Ectodermal cell (in vitro differentiated cells): ENCODE results near the gene LTB.

Experiments used
- H3K27ac ChIP-seq: 2 replicates; pipeline ENCODE4 v1.7.0; 2013; ENCODE audit warnings: mild to moderate bottlenecking, low read depth, low read length; ENCODE audit not compliant: insufficient read depth, poor library complexity, severe bottlenecking
- H3K27me3 ChIP-seq: 2 replicates; pipeline ENCODE4 v1.7.0; 2013; ENCODE audit warnings: mild to moderate bottlenecking, low read length; ENCODE audit not compliant: insufficient read depth, control insufficient read depth, poor library complexity, severe bottlenecking
- H3K36me3 ChIP-seq: one replicate; pipeline ENCODE4 v1.7.0; 2013; ENCODE audit warnings: low read length; ENCODE audit not compliant: control insufficient read depth, insufficient read depth
- H3K4me1 ChIP-seq: one replicate; pipeline ENCODE4 v1.7.0; 2013; ENCODE audit warnings: low read length; ENCODE audit not compliant: control insufficient read depth, insufficient read depth
- H3K4me3 ChIP-seq: 2 replicates; pipeline ENCODE4 v1.7.0; 2013; ENCODE audit warnings: low read depth, low read length, control low read depth; ENCODE audit not compliant: insufficient read depth
- H3K9me3 ChIP-seq: 2 replicates; pipeline ENCODE4 v1.7.0; 2013; ENCODE audit warnings: mild to moderate bottlenecking, low read length, moderate library complexity; ENCODE audit not compliant: control insufficient read depth
- WGBS, 2 experiments: methylation state at CpG; one replicate each; pipeline ENCODE4 v1.1.7; 2013; ENCODE audit warnings: missing lambda C conversion rate in 2 of 2; 5-methylcytosine and 5-hydroxymethylcytosine counted together

LTB gene

GRCh38 chr6:31575952-31576685, 6.1 kb downstream of the LTB start:
- H3K27ac ChIP-seq = no peak overlapping the region
- no peaks in the 10 kb centered on the region for H3K36me3 ChIP-seq
- H3K27me3 ChIP-seq = peaks cover 7% of the 10 kb centered on the region
- no peaks in the 10 kb centered on the region for H3K9me3 ChIP-seq
- peaks cover 6% of the 10 kb centered on the region for H3K4me1 ChIP-seq
- 88 to 89% methylated on average over 8 of the region's 8 CpGs for WGBS, 2 experiments
- H3K4me3 ChIP-seq = no peak overlapping the region

DNA sequence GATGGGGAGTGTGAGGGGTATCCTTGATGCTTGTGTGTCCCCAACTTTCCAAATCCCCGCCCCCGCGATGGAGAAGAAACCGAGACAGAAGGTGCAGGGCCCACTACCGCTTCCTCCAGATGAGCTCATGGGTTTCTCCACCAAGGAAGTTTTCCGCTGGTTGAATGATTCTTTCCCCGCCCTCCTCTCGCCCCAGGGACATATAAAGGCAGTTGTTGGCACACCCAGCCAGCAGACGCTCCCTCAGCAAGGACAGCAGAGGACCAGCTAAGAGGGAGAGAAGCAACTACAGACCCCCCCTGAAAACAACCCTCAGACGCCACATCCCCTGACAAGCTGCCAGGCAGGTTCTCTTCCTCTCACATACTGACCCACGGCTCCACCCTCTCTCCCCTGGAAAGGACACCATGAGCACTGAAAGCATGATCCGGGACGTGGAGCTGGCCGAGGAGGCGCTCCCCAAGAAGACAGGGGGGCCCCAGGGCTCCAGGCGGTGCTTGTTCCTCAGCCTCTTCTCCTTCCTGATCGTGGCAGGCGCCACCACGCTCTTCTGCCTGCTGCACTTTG, 6.8 kb downstream of the LTB start, which contains the start of gene TNF:
TNF (plus strand) TSS at position 231 of the 567 bp plus-strand sequence; CDS start at position 408, 177 bp downstream.
- H3K36me3 ChIP-seq = no peaks in the 10 kb centered on the region
- peaks cover 4% of the 10 kb centered on the region for H3K4me1 ChIP-seq
- no peak within 1 kb of the TSS for H3K27ac ChIP-seq
- H3K9me3 ChIP-seq = no peaks in the 10 kb centered on the region
- 91% methylated on average over 19 of the region's 19 CpGs for WGBS, 2 experiments
- H3K27me3 ChIP-seq = peaks cover 4% of the 10 kb centered on the region
- H3K4me3 ChIP-seq = no peak within 1 kb of the TSS

GRCh38 chr6:31574106-31575061, 7.8 kb downstream of the LTB start:
- Histone ChIP-seq H3K27ac (no peak overlapping the region), H3K4me1 (no peaks in the 10 kb centered on the region), H3K9me3 (no peaks in the 10 kb centered on the region), H3K4me3 (no peak overlapping the region), H3K27me3 (no peaks in the 10 kb centered on the region), H3K36me3 (no peaks in the 10 kb centered on the region)
- WGBS, 2 experiments = 89 to 91% methylated on average over 14 of the region's 14 CpGs

DNA sequence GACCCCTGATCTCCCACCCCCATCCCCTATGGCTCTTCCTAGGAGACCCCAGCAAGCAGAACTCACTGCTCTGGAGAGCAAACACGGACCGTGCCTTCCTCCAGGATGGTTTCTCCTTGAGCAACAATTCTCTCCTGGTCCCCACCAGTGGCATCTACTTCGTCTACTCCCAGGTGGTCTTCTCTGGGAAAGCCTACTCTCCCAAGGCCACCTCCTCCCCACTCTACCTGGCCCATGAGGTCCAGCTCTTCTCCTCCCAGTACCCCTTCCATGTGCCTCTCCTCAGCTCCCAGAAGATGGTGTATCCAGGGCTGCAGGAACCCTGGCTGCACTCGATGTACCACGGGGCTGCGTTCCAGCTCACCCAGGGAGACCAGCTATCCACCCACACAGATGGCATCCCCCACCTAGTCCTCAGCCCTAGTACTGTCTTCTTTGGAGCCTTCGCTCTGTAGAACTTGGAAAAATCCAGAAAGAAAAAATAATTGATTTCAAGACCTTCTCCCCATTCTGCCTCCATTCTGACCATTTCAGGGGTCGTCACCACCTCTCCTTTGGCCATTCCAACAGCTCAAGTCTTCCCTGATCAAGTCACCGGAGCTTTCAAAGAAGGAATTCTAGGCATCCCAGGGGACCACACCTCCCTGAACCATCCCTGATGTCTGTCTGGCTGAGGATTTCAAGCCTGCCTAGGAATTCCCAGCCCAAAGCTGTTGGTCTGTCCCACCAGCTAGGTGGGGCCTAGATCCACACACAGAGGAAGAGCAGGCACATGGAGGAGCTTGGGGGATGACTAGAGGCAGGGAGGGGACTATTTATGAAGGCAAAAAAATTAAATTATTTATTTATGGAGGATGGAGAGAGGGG, 8.8 kb downstream of the LTB start:
- Histone ChIP-seq H3K36me3 (no peaks in the 10 kb centered on the region), H3K4me1 (no peaks in the 10 kb centered on the region), H3K4me3 (no peak overlapping the region), H3K27ac (no peak overlapping the region), H3K9me3 (no peaks in the 10 kb centered on the region), H3K27me3 (no peaks in the 10 kb centered on the region)
- 90 to 94% methylated on average over 9 of the region's 9 CpGs for WGBS, 2 experiments

DNA sequence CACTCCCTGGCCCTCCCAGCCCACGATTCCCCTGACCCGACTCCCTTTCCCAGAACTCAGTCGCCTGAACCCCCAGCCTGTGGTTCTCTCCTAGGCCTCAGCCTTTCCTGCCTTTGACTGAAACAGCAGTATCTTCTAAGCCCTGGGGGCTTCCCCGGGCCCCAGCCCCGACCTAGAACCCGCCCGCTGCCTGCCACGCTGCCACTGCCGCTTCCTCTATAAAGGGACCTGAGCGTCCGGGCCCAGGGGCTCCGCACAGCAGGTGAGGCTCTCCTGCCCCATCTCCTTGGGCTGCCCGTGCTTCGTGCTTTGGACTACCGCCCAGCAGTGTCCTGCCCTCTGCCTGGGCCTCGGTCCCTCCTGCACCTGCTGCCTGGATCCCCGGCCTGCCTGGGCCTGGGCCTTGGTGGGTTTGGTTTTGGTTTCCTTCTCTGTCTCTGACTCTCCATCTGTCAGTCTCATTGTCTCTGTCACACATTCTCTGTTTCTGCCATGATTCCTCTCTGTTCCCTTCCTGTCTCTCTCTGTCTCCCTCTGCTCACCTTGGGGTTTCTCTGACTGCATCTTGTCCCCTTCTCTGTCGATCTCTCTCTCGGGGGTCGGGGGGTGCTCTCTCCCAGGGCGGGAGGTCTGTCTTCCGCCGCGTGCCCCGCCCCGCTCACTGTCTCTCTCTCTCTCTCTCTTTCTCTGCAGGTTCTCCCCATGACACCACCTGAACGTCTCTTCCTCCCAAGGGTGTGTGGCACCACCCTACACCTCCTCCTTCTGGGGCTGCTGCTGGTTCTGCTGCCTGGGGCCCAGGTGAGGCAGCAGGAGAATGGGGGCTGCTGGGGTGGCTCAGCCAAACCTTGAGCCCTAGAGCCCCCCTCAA, 9.9 kb downstream of the LTB start, which contains the start of gene LTA:
LTA (plus strand) TSS at position 249 of the 871 bp plus-strand sequence; CDS start at position 703, 454 bp downstream.
- Histone ChIP-seq H3K4me3 (no peak within 1 kb of the TSS), H3K9me3 (no peaks in the 10 kb centered on the region), H3K4me1 (no peaks in the 10 kb centered on the region), H3K36me3 (no peaks in the 10 kb centered on the region), H3K27ac (no peak within 1 kb of the TSS), H3K27me3 (no peaks in the 10 kb centered on the region)
- 92 to 94% methylated on average over 27 of the region's 27 CpGs for WGBS, 2 experiments

- Histone ChIP-seq H3K27ac (no peak overlapping the region), H3K36me3 (no peaks in the 10 kb centered on the region), H3K4me3 (no peak overlapping the region), H3K4me1 (no peaks in the 10 kb centered on the region), H3K9me3 (no peaks in the 10 kb centered on the region), H3K27me3 (no peaks in the 10 kb centered on the region)
- no CpG with 5 or more reads among the region's 1 CpG for WGBS, 2 experiments
Measured at GRCh38 chr6:31569861-31570536, 12.2 kb downstream of the LTB start.

GRCh38 chr6:31568537-31568961, 13.7 kb downstream of the LTB start:
- WGBS, 2 experiments = 90 to 92% methylated on average over 3 of the region's 3 CpGs

DNA sequence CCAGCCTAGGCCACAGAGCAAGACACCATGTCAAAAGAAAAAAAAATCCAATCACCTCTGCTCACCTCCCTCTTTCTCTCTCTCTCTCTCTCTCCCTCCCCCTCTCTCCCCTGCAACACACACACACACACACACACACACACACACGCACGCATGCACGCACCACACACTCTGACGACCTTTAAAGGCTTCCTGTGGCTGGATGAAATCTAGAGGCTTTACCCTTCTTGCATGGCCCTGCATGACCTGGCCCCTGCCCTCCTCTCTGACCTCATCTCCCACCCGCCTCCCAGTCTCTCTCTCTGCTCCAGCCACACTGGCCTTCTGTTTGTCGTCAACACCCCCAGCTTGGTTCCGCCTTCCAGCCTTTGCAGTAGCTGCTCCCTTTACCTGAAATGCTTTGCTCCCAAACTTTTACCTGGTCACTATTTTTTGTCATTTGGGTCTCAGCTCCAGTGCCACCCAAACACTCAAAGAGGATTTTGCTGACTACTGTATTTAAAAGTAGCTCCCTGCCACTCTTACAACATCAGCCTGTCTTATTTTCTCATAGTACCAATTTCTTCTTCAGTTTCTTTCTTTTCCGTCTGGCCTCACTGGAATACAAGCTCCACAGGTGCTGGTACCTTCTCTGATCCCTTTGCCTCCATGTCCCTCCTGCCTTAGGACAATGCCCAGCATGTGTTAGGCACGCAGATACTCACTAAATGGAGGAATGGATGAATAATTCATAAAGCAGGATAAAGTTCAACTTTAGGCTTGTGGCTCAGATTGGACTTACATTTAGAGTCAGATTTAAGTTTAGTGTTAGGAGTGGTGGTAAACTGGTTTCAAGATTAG, 14.5 kb downstream of the LTB start:
- WGBS, 2 experiments = 55 to 58% methylated on average over 9 of the region's 9 CpGs
- no peak overlapping the region for H3K27ac ChIP-seq
- no peak overlapping the region for H3K4me3 ChIP-seq
- no peaks in the 10 kb centered on the region for H3K27me3 ChIP-seq
- H3K36me3 ChIP-seq = no peaks in the 10 kb centered on the region
- H3K9me3 ChIP-seq = no peaks in the 10 kb centered on the region
- H3K4me1 ChIP-seq = no peaks in the 10 kb centered on the region

More at GRCh38 chr6:31568537-31568961, 13.7 kb downstream of the LTB start:
- H3K36me3 ChIP-seq = no peaks in the 10 kb centered on the region
- H3K27me3 ChIP-seq = no peaks in the 10 kb centered on the region
- H3K27ac ChIP-seq = no peak overlapping the region
- H3K9me3 ChIP-seq = no peaks in the 10 kb centered on the region
- no peak overlapping the region for H3K4me3 ChIP-seq
- H3K4me1 ChIP-seq = no peaks in the 10 kb centered on the region
